Tibial artery (tissue), 4 donors: ENCODE measurements around the gene RPS2.
"Not testable (repeated sequence)": the region's sequence is repeated elsewhere in the genome, so short reads cannot be mapped to it uniquely, and the experiment has no call there.

ENCODE experiments used
- DNase-seq, 2 donors: peaks; one replicate each; pipeline ENCODE4 v3.0.0-alpha.2; 2019
- H3K27ac ChIP-seq, 2 donors: fragments of 200-600 bp; sonication (generic) in 1 of 2; 1 replicate in 1 of 2; 2 replicates in 1 of 2; pipeline ENCODE4 v1.5.1; 2018 to 2019; ENCODE audit warnings: mild to moderate bottlenecking in 1 of 2
- H3K27me3 ChIP-seq, 2 donors: fragments of 200-600 bp; sonication (generic) in 1 of 2; one replicate each; pipeline versions ENCODE4 v1.5.1 to v1.6.0; 2016 to 2019
- H3K36me3 ChIP-seq, 3 donors: fragments of 200-600 bp; sonication (generic) in 2 of 3; one replicate each; pipeline ENCODE4 v1.5.1; 2016 to 2019; ENCODE audit warnings: mild to moderate bottlenecking in 2 of 3
- H3K4me1 ChIP-seq, 4 donors: fragments of 200-600 bp; sonication (generic) in 2 of 4; 1 replicate in 3 of 4; 2 replicates in 1 of 4; pipeline ENCODE4 v1.5.1; 2016 to 2019
- H3K4me3 ChIP-seq, 2 donors: fragments of 200-600 bp; sonication (generic) in 1 of 2; 1 replicate in 1 of 2; 2 replicates in 1 of 2; pipeline ENCODE4 v1.5.1; 2018 to 2019; ENCODE audit warnings: mild to moderate bottlenecking in 2 of 2
- H3K9me3 ChIP-seq, 3 donors: fragments of 200-600 bp; sonication (generic) in 1 of 3; one replicate each; pipeline ENCODE4 v1.5.1; 2016 to 2019
- CTCF ChIP-seq, 2 experiments: fragments of 200-600 bp in 1 of 2; fragments of 450-650 bp in 1 of 2; IDR thresholded peaks; one replicate each; pipeline ENCODE4 v1.5.1; 2017 to 2019; ENCODE audit warnings: antibody characterized with exemption in 2 of 2, mild to moderate bottlenecking in 1 of 2, moderate library complexity in 1 of 2
- intact Hi-C: fragments of 100-400 bp; cut with DNase I; formaldehyde crosslinking; loops from one replicate; pipeline ENCODE4 v1.15.0; 2023; ENCODE audit warnings: low total_unique reads

Gene RPS2

GRCh38 chr16:1964506-1965395, at the start of gene RPS2:
Gene RPS2 (minus strand): TSS chr16:1964826. CDS start chr16:1964625, 201 bp downstream.
- peaks cover 28 to 34% (median 32%) of the 10 kb centered on the region in 3 donors for H3K36me3 ChIP-seq
- no peak for TF ChIP-seq CTCF (IDR thresholded peaks at IDR 0.05)
- H3K27me3 ChIP-seq: no peaks in the 10 kb centered on the region
- intact Hi-C loops: no loop called here
- peak within 1 kb of the TSS; percentile 89 to 93 for H3K4me3 ChIP-seq
- peak within 1 kb of the TSS; percentile 95 to 98 for H3K27ac ChIP-seq
- DNase-seq: peak; percentile 99 to 100
- H3K9me3 ChIP-seq: no peaks in the 10 kb centered on the region
- peaks cover 0 to 34% (median 23%) of the 10 kb centered on the region in 4 donors for H3K4me1 ChIP-seq

GRCh38 chr16:2013527-2013926, 48.9 kb upstream of the RPS2 start:
- Histone ChIP-seq H3K4me3 (no peak overlapping the region), H3K27me3 (peaks cover 0 to 11% of the 10 kb centered on the region in 2 donors), H3K4me1 (peaks cover 0 to 15% (median 12%) of the 10 kb centered on the region in 4 donors), H3K36me3 (no peaks in the 10 kb centered on the region), H3K27ac (no peak overlapping the region), H3K9me3 (no peaks in the 10 kb centered on the region)
- no peak for TF ChIP-seq CTCF (IDR thresholded peaks at IDR 0.05)
- DNase-seq: no peak
- intact Hi-C loops: no loop called here

GRCh38 chr16:2011726-2012125, 47.1 kb upstream of the RPS2 start:
- H3K4me1 ChIP-seq: peaks cover 0 to 33% (median 30%) of the 10 kb centered on the region in 4 donors
- H3K9me3 ChIP-seq, DNase-seq, H3K27ac ChIP-seq, H3K27me3 ChIP-seq, H3K36me3 ChIP-seq, H3K4me3 ChIP-seq, intact Hi-C loops: not testable (repeated sequence)

GRCh38 chr16:2009791-2010510, 45.3 kb upstream of the RPS2 start, which contains the start of gene ZNF598:
Gene ZNF598 (minus strand): TSS chr16:2009821.
- Histone ChIP-seq H3K27me3 (no peaks in the 10 kb centered on the region), H3K36me3 (peaks cover 0 to 6% (median 0%) of the 10 kb centered on the region in 3 donors), H3K4me1 (peaks cover 0 to 48% (median 47%) of the 10 kb centered on the region in 4 donors), H3K9me3 (no peaks in the 10 kb centered on the region), H3K27ac (peak within 1 kb of the TSS; percentile 84 to 92), H3K4me3 (peak within 1 kb of the TSS; percentile 90 to 99)
- TF ChIP-seq CTCF (IDR thresholded peaks at IDR 0.05): peak in 1 of 2 experiments; percentile 12
- intact Hi-C loops: no loop called here
- peak; percentile 77 to 90 for DNase-seq

GRCh38 chr16:2009164-2009711, 44.6 kb upstream of the RPS2 start:
- intact Hi-C loops: no loop called here
- TF ChIP-seq CTCF (IDR thresholded peaks at IDR 0.05): no peak
- H3K27ac ChIP-seq: peak overlapping the region; percentile 76 to 84
- DNase-seq: no peak
- peak overlapping the region; percentile 90 to 99 for H3K4me3 ChIP-seq
- no peaks in the 10 kb centered on the region for H3K27me3 ChIP-seq
- H3K9me3 ChIP-seq: no peaks in the 10 kb centered on the region
- H3K4me1 ChIP-seq: peaks cover 0 to 55% (median 53%) of the 10 kb centered on the region in 4 donors
- peaks cover 0 to 6% (median 0%) of the 10 kb centered on the region in 3 donors for H3K36me3 ChIP-seq
